Neural cell (in vitro differentiated cells): ENCODE measurements around the gene C20orf202. TPM values are rescaled to one million over a fixed set of nuclear protein-coding genes. Genes with fewer than 3 reads are reported as not detected.

ENCODE experiments used
- H2AFZ ChIP-seq: fragments of 200-600, 300-800 bp; sonication (generic), shearing (Covaris generic); 2 replicates; pipeline ENCODE4 v1.6.0; 2014; ENCODE audit warnings: low read depth, mild to moderate bottlenecking, antibody characterized with exemption, low read length, moderate library complexity
- H3F3A ChIP-seq: fragments of 200-600 bp; shearing (Covaris generic); 2 replicates; pipeline ENCODE4 v1.6.1; 2016; ENCODE audit warnings: mild to moderate bottlenecking, moderate library complexity, mixed read lengths, antibody characterized with exemption, low read length; ENCODE audit not compliant: insufficient read depth, poor library complexity, severe bottlenecking
- H3K27ac ChIP-seq: fragments of 200-600, 300-800 bp; sonication (generic), shearing (Covaris generic); 2 replicates; pipeline ENCODE4 v1.5.1; 2014; ENCODE audit warnings: mild to moderate bottlenecking, low read length, moderate library complexity
- H3K27me3 ChIP-seq: fragments of 300-800, 200-600 bp; sonication (generic), shearing (Covaris generic); 2 replicates; pipeline ENCODE4 v1.6.0; 2014; ENCODE audit warnings: mild to moderate bottlenecking, low read depth, low read length, moderate library complexity; ENCODE audit not compliant: insufficient read depth
- H3K36me3 ChIP-seq: fragments of 300-800, 200-600 bp; sonication (generic), shearing (Covaris generic); 2 replicates; pipeline ENCODE4 v1.5.1; 2014; ENCODE audit warnings: mild to moderate bottlenecking, antibody characterized with exemption, low read length, moderate library complexity; ENCODE audit not compliant: insufficient read depth
- H3K4me2 ChIP-seq: fragments of 300-800, 200-600 bp; sonication (generic), shearing (Covaris generic); 2 replicates; pipeline ENCODE4 v1.6.0; 2014; ENCODE audit warnings: mild to moderate bottlenecking, low read length
- H3K4me3 ChIP-seq: fragments of 300-800, 200-600 bp; sonication (generic), shearing (Covaris generic); 2 replicates; pipeline ENCODE4 v1.5.1; 2014; ENCODE audit warnings: mild to moderate bottlenecking, low read length, moderate library complexity
- H3K79me2 ChIP-seq: fragments of 200-600 bp; shearing (Covaris generic); replicated peaks from 2 replicates; pipeline ENCODE4 v1.6.0; 2014; ENCODE audit warnings: mild to moderate bottlenecking, low read length, moderate library complexity; ENCODE audit not compliant: insufficient read depth
- H3K9ac ChIP-seq: fragments of 300-800, 200-600 bp; sonication (generic), shearing (Covaris generic); 2 replicates; pipeline ENCODE4 v1.6.1; 2016; ENCODE audit warnings: mild to moderate bottlenecking, low read length, mixed read lengths
- H3K9me2 ChIP-seq: fragments of 200-600 bp; shearing (Covaris generic); 2 replicates; pipeline ENCODE4 v1.6.1; 2016; ENCODE audit warnings: mild to moderate bottlenecking, low read length, mixed read lengths; ENCODE audit not compliant: insufficient read depth
- H3K9me3 ChIP-seq: fragments of 200-600, 300-800 bp; sonication (generic), shearing (Covaris generic); 2 replicates; pipeline ENCODE4 v1.6.1; 2016; ENCODE audit warnings: mild to moderate bottlenecking, mixed run types, low read length, moderate library complexity, mixed read lengths
- H4K20me1 ChIP-seq: fragments of 200-600 bp; shearing (Covaris generic); 2 replicates; pipeline ENCODE4 v1.6.1; 2016; ENCODE audit warnings: mild to moderate bottlenecking, mixed run types; ENCODE audit not compliant: insufficient read depth
- EP300 ChIP-seq: fragments of 450-650 bp; conservative IDR thresholded peaks from 2 replicates; pipeline ENCODE4 v1.6.1; 2014; ENCODE audit warnings: antibody characterized with exemption, mild to moderate bottlenecking, moderate library complexity; ENCODE audit not compliant: poor library complexity, severe bottlenecking
- EZH2 ChIP-seq: fragments of 200-600, 300-800 bp; shearing (Covaris generic), sonication (generic); IDR thresholded peaks from 2 replicates; pipeline ENCODE4 v1.6.1; 2014; ENCODE audit warnings: antibody characterized with exemption, low read length, borderline replicate concordance, mild to moderate bottlenecking; ENCODE audit not compliant: insufficient read depth, poor library complexity, severe bottlenecking
- MXI1 ChIP-seq: fragments of 450-650 bp; conservative IDR thresholded peaks from 2 replicates; pipeline ENCODE4 v1.6.1; 2014; ENCODE audit warnings: antibody characterized with exemption, mild to moderate bottlenecking; ENCODE audit not compliant: poor library complexity, severe bottlenecking
- POLR2AphosphoS5 ChIP-seq: IDR thresholded peaks from 2 replicates; pipeline ENCODE4 v1.6.1; 2012
- RAD21 ChIP-seq: fragments of 450-650 bp; conservative IDR thresholded peaks from 2 replicates; pipeline ENCODE4 v1.6.1; 2014; ENCODE audit warnings: antibody characterized with exemption, mild to moderate bottlenecking, moderate library complexity
- SMC3 ChIP-seq: fragments of 450-650 bp; conservative IDR thresholded peaks from 2 replicates; pipeline ENCODE4 v1.6.1; 2014; ENCODE audit warnings: antibody characterized with exemption, mild to moderate bottlenecking, moderate library complexity; ENCODE audit not compliant: poor library complexity
- TAF1 ChIP-seq: IDR thresholded peaks from 2 replicates; pipeline ENCODE4 v1.6.1; 2012; ENCODE audit warnings: low read depth
- polyA plus RNA-seq: library from polyadenylated mRNA; depleted of rRNA; stranded (reverse); fragments of >200 nt; gene quantifications from 2 replicates; pipeline ENCODE4 v1.2.3, GENCODE V29; 2014
- TF ChIP-seq, protein P1 (sequence below): IDR thresholded peaks from 2 replicates; pipeline ENCODE4 v1.6.1; 2012; ENCODE audit warnings: borderline replicate concordance
- TF ChIP-seq, protein P2 (sequence below): fragments of 450-650 bp; IDR thresholded peaks from 2 replicates; pipeline ENCODE4 v1.5.1; 2014; ENCODE audit warnings: antibody characterized with exemption, mild to moderate bottlenecking, moderate library complexity; ENCODE audit not compliant: poor library complexity, severe bottlenecking

The C20orf202 gene
- polyA plus RNA-seq, 1 donor from 2014 or later, result 0.62 TPM

DNA sequence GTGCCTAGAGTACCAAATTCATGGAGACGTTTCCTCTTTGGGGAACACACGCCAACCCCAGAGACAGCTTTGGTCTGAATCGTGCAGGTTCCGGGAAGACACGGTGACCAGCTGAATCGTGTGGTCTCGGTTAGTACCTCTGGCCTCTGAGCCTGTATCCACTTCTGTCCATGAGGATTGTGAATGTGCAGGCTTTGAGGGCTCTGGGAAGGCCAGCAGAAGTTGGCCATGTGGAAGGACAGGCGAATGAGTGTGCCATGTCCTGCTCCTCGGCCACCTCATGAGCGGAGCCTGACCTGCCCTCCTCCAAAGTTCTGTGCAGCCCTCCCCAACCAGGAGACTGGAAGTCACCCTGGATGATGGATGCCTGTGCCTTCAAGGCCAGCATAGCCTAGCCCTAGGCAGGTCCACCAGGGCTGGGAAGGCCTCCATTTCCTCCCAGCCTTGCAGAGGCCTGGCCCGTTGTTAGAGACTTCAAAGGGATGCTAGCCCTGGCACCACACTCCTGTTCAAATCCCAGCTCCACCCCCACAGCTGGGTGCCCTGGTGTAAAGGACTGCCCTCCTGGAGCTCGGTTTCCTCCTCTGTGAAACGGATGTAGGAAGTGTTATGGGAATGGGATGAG lies 16.8 kb upstream of the C20orf202 start:
- Histone ChIP-seq H3F3A (no peaks in the 10 kb centered on the region), H2AFZ (no peak overlapping the region), H3K9me3 (no peaks in the 10 kb centered on the region), H3K36me3 (no peaks in the 10 kb centered on the region), H3K27me3 (peaks cover 8% of the 10 kb centered on the region), H3K4me3 (peak overlapping the region; percentile 79), H3K9ac (no peak overlapping the region), H4K20me1 (no peaks in the 10 kb centered on the region), H3K79me2 (no peaks in the 10 kb centered on the region), H3K27ac (no peak overlapping the region), H3K9me2 (no peaks in the 10 kb centered on the region), H3K4me2 (no peak overlapping the region)
- TF ChIP-seq, protein P1, sequence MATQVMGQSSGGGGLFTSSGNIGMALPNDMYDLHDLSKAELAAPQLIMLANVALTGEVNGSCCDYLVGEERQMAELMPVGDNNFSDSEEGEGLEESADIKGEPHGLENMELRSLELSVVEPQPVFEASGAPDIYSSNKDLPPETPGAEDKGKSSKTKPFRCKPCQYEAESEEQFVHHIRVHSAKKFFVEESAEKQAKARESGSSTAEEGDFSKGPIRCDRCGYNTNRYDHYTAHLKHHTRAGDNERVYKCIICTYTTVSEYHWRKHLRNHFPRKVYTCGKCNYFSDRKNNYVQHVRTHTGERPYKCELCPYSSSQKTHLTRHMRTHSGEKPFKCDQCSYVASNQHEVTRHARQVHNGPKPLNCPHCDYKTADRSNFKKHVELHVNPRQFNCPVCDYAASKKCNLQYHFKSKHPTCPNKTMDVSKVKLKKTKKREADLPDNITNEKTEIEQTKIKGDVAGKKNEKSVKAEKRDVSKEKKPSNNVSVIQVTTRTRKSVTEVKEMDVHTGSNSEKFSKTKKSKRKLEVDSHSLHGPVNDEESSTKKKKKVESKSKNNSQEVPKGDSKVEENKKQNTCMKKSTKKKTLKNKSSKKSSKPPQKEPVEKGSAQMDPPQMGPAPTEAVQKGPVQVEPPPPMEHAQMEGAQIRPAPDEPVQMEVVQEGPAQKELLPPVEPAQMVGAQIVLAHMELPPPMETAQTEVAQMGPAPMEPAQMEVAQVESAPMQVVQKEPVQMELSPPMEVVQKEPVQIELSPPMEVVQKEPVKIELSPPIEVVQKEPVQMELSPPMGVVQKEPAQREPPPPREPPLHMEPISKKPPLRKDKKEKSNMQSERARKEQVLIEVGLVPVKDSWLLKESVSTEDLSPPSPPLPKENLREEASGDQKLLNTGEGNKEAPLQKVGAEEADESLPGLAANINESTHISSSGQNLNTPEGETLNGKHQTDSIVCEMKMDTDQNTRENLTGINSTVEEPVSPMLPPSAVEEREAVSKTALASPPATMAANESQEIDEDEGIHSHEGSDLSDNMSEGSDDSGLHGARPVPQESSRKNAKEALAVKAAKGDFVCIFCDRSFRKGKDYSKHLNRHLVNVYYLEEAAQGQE, result no peak
- TF ChIP-seq RAD21 (no peak), EP300 (no peak), EZH2 (no peak), SMC3 (no peak), TAF1 (no peak), MXI1 (no peak), POLR2AphosphoS5 (no peak)
- TF ChIP-seq, protein P2, sequence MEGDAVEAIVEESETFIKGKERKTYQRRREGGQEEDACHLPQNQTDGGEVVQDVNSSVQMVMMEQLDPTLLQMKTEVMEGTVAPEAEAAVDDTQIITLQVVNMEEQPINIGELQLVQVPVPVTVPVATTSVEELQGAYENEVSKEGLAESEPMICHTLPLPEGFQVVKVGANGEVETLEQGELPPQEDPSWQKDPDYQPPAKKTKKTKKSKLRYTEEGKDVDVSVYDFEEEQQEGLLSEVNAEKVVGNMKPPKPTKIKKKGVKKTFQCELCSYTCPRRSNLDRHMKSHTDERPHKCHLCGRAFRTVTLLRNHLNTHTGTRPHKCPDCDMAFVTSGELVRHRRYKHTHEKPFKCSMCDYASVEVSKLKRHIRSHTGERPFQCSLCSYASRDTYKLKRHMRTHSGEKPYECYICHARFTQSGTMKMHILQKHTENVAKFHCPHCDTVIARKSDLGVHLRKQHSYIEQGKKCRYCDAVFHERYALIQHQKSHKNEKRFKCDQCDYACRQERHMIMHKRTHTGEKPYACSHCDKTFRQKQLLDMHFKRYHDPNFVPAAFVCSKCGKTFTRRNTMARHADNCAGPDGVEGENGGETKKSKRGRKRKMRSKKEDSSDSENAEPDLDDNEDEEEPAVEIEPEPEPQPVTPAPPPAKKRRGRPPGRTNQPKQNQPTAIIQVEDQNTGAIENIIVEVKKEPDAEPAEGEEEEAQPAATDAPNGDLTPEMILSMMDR, result no peak

DNA sequence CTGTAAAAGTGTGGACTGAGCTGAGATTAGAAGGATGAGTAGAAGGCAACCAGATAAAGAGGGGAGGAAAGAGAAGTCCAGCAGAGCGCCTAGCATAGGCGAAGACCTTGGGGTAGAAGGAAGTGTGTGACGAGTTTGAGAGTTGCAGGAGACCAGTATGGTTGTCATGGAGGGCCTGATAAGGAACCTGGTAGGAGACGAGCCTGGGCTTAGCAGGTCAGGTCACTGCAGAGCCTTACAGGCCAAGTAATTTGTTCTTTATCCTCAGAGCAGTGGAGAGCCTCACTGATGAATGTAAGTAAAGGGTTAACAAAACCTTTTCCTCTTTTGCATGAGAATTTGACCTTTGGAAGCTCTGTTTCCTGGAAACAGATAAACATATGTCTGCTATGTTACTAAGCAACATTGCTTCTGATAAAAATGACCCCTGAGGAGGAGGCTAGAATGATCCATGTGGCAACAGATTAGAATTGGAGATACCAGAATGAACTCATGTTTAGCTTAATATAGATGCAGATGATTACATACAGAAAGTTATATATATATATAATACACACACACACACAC lies 15.6 kb upstream of the C20orf202 start:
- no peak overlapping the region for H3K4me2 ChIP-seq
- peaks cover 8% of the 10 kb centered on the region for H3K27me3 ChIP-seq
- H3F3A ChIP-seq, result no peaks in the 10 kb centered on the region
- H3K36me3 ChIP-seq, result no peaks in the 10 kb centered on the region
- H3K9me3 ChIP-seq, result no peaks in the 10 kb centered on the region
- peak overlapping the region; percentile 8 for H3K27ac ChIP-seq
- H3K9me2 ChIP-seq, result no peaks in the 10 kb centered on the region
- no peak overlapping the region for H3K9ac ChIP-seq
- no peaks in the 10 kb centered on the region for H3K79me2 ChIP-seq
- TF ChIP-seq SMC3 (no peak), EZH2 (no peak), MXI1 (no peak), TAF1 (no peak), POLR2AphosphoS5 (no peak), RAD21 (no peak), EP300 (no peak)
- TF ChIP-seq, protein P2, result no peak
- TF ChIP-seq, protein P1, result no peak
- H2AFZ ChIP-seq, result no peak overlapping the region
- H4K20me1 ChIP-seq, result no peaks in the 10 kb centered on the region
- no peak overlapping the region for H3K4me3 ChIP-seq
